ENCODE data around the gene TFCP2L1. TPM values are rescaled to one million over a fixed set of nuclear protein-coding genes. Genes with fewer than 3 reads are reported as not detected.

The TFCP2L1 gene
- polyA plus RNA-seq, 2 donors = 4.3 to 8.6 TPM

DNA sequence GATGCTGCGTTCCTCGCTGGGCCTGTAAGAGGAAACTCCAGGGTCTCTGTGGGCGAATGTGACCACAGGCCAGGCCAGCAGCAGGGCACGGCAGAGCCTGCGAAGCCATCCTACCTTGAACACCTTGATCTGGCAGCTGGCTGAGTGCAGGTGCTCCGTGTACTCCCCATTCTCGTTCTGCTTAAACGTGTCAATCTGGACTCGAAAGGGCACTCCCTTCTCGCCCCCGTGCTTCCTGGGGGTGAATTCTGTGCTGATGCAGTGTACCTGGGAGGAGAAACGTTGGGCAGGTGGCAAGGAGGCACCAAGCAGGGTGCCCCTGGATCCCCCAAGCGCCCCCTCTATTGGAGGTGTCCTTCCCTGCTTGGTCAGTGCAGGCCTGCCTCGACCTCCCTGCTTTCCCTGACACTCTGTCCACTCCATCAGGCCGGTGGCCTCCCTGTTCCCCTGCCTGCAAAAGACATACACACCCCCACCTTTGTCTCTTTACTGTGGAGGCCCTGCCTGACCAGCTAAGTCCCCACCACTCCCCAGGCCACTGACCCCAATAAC, 38.2 kb downstream of the TFCP2L1 start:
- Histone ChIP-seq H3K4me1 (ENCODE audit: control insufficient read depth in 2 of 2, insufficient read depth in 2 of 2, low read length in 1 of 2) (no peaks in the 10 kb centered on the region), H3K27me3 (ENCODE audit: control insufficient read depth in 1 of 2, insufficient read depth in 2 of 2, low read length in 2 of 2) (no peaks in the 10 kb centered on the region), H3K4me3 (ENCODE audit: low read depth in 1 of 2, low read length in 2 of 2) (no peak overlapping the region), H3K36me3 (ENCODE audit: control insufficient read depth in 2 of 2, insufficient read depth in 2 of 2, low read length in 1 of 2) (peaks cover 0 to 31% of the 10 kb centered on the region in 2 donors), H3K27ac (ENCODE audit: low read depth in 2 of 2, low read length in 1 of 2) (no peak overlapping the region), H3K9me3 (ENCODE audit: control insufficient read depth in 2 of 2, insufficient read depth in 1 of 2, low read depth in 1 of 2, low read length in 1 of 2) (no peaks in the 10 kb centered on the region)
- 82% methylated on average over 15 of the region's 15 CpGs for WGBS, 2 donors

DNA sequence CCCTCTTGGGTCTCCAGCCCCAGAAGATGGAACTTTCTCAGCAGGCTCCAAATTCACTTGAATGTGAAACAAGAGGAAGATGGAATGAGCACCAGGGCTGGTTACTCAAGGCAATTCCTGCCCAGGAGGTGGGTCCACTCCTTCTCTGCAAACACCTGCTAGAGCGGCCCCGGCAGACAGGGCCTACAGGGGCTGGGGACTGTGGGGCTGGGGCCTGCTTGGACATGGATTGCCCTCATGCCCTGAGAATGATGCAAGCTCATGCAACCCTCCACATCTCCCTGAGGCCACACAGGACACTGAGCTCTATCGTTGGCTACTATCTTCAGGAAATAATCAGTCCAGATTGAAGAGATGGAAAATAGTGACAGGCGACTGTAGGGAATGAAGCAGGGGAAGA, 39.1 kb downstream of the TFCP2L1 start:
- Histone ChIP-seq H3K4me3 (ENCODE audit: low read depth in 1 of 2, low read length in 2 of 2) (no peak overlapping the region), H3K27me3 (ENCODE audit: control insufficient read depth in 1 of 2, insufficient read depth in 2 of 2, low read length in 2 of 2) (no peaks in the 10 kb centered on the region), H3K27ac (ENCODE audit: low read depth in 2 of 2, low read length in 1 of 2) (no peak overlapping the region), H3K36me3 (ENCODE audit: control insufficient read depth in 2 of 2, insufficient read depth in 2 of 2, low read length in 1 of 2) (peaks cover 0 to 31% of the 10 kb centered on the region in 2 donors), H3K9me3 (ENCODE audit: control insufficient read depth in 2 of 2, insufficient read depth in 1 of 2, low read depth in 1 of 2, low read length in 1 of 2) (no peaks in the 10 kb centered on the region), H3K4me1 (ENCODE audit: control insufficient read depth in 2 of 2, insufficient read depth in 2 of 2, low read length in 1 of 2) (no peaks in the 10 kb centered on the region)
- WGBS, 2 donors = 86 to 91% methylated on average over 4 of the region's 4 CpGs

DNA sequence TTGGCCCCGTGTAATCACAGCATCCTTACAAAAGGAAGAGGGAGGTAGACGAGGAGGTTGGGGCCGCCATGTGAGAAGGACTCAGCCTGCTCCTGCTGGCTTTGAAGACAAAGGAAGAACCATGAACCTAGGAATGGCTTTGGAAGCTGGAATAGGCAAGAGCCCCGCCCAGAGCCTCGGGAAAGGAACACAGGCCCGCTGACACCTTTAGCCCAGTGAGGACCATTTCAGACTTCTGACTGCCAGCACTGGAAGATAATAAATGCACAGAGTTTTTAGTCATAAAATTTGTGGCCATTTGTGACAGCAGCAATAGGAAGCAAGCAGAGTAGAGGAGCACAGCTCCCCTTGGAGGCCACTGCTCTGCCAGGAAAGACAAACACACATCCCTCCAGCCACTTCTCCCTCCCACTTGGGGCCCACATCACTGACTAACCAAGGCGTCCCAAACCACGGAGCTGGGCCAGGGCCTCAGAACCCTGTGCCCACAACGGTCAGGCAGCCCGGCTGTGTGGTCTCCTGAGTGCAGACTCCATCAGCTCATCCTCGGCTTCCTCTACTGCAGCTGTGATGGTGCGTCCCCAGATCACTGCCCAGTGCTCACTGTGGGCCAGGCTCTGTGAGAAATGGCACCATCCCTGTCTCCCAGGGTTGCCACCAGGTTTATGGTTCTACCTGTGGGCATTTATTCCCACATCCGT, 39.7 kb downstream of the TFCP2L1 start:
- 83 to 85% methylated on average over 13 of the region's 13 CpGs for WGBS, 2 donors
- H3K9me3 ChIP-seq (ENCODE audit: control insufficient read depth in 2 of 2, insufficient read depth in 1 of 2, low read depth in 1 of 2, low read length in 1 of 2) = no peaks in the 10 kb centered on the region
- H3K27me3 ChIP-seq (ENCODE audit: control insufficient read depth in 1 of 2, insufficient read depth in 2 of 2, low read length in 2 of 2) = no peaks in the 10 kb centered on the region
- H3K4me1 ChIP-seq (ENCODE audit: control insufficient read depth in 2 of 2, insufficient read depth in 2 of 2, low read length in 1 of 2) = no peaks in the 10 kb centered on the region
- H3K4me3 ChIP-seq (ENCODE audit: low read depth in 1 of 2, low read length in 2 of 2) = no peak overlapping the region
- no peak overlapping the region for H3K27ac ChIP-seq (ENCODE audit: low read depth in 2 of 2, low read length in 1 of 2)
- H3K36me3 ChIP-seq (ENCODE audit: control insufficient read depth in 2 of 2, insufficient read depth in 2 of 2, low read length in 1 of 2) = peaks cover 0 to 35% of the 10 kb centered on the region in 2 donors

DNA sequence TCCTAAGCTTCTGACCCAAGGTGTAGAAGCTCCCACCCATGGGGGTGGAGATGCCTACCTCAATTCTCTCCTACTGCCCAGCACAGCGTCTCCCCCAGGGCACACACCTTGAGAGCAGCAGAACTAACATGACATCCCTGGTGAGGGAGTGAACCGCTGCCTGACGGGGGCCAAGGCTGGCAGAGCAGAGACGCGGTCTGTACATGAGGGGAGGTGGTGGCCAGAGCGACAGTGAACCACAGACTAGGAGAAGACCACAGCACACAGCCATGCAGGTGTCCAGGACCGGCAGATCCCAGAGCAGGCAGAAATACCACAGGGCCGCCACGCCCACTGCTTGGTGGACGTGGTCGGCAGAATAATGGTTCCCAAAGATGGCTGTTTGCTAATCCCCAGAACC, 40.4 kb downstream of the TFCP2L1 start:
- 91 to 95% methylated on average over 11 of the region's 11 CpGs for WGBS, 2 donors
- H3K36me3 ChIP-seq (ENCODE audit: control insufficient read depth in 2 of 2, insufficient read depth in 2 of 2, low read length in 1 of 2) = peaks cover 0 to 35% of the 10 kb centered on the region in 2 donors

DNA sequence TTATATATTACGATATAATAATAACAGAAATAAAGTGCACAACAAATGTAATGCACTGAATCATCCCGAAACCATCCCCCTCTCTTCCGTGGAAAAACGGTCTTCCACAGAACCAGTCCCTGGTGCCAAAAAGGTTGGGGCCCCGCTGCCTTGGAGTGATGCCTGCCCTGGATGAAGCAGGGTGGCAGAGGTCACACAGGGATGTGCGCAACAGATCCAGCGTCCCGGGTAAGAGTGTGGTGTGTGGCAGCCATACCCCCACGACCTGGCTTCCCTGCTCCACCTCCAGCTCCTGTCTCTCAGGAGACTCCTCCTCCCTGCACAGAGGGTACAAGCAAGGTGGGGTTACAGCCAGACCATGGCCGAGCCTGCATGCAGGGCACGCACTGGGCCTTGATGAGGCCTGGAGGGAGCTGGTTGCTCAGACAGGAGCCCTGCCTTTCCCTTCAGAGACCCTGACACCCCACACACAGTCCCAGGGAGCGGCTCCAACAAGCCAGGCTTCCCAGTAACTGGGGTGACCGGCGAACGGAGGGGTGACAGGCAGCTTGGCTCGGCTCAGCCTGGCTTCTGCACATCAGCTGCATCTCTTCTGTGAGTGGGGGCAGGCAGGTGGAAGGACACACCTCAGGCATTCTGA, 41.1 kb downstream of the TFCP2L1 start:
- no peaks in the 10 kb centered on the region for H3K27me3 ChIP-seq (ENCODE audit: control insufficient read depth in 1 of 2, insufficient read depth in 2 of 2, low read length in 2 of 2)
- H3K27ac ChIP-seq (ENCODE audit: low read depth in 2 of 2, low read length in 1 of 2) = no peak overlapping the region
- WGBS, 2 donors = 82 to 88% methylated on average over 16 of the region's 16 CpGs
- no peaks in the 10 kb centered on the region for H3K9me3 ChIP-seq (ENCODE audit: control insufficient read depth in 2 of 2, insufficient read depth in 1 of 2, low read depth in 1 of 2, low read length in 1 of 2)
- no peaks in the 10 kb centered on the region for H3K4me1 ChIP-seq (ENCODE audit: control insufficient read depth in 2 of 2, insufficient read depth in 2 of 2, low read length in 1 of 2)
- no peak overlapping the region for H3K4me3 ChIP-seq (ENCODE audit: low read depth in 1 of 2, low read length in 2 of 2)
- H3K36me3 ChIP-seq (ENCODE audit: control insufficient read depth in 2 of 2, insufficient read depth in 2 of 2, low read length in 1 of 2) = peaks cover 0 to 36% of the 10 kb centered on the region in 2 donors

More for the DNA sequence above, 40.4 kb downstream of the TFCP2L1 start:
- Histone ChIP-seq H3K4me3 (ENCODE audit: low read depth in 1 of 2, low read length in 2 of 2) (no peak overlapping the region), H3K9me3 (ENCODE audit: control insufficient read depth in 2 of 2, insufficient read depth in 1 of 2, low read depth in 1 of 2, low read length in 1 of 2) (no peaks in the 10 kb centered on the region), H3K27ac (ENCODE audit: low read depth in 2 of 2, low read length in 1 of 2) (no peak overlapping the region), H3K4me1 (ENCODE audit: control insufficient read depth in 2 of 2, insufficient read depth in 2 of 2, low read length in 1 of 2) (no peaks in the 10 kb centered on the region), H3K27me3 (ENCODE audit: control insufficient read depth in 1 of 2, insufficient read depth in 2 of 2, low read length in 2 of 2) (no peaks in the 10 kb centered on the region)

DNA sequence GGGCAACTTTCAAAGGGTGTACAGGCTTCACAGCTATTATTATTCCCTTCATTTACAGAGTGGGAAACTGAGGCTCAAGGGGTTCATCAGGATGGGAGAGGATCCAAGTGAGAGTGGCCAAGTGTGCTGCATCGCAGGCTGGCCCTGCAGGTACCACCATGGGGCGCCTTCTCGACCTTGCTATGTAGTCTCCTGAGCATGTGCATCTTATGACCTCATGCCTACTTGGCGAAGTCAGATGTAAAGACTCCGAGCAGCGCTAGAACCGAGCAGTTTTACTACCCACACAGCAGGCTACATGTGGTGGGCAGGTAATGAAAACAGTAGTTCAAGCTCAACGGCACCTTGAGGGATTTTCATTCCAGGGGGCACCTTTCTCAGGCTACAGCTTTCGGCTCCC, 42.0 kb downstream of the TFCP2L1 start:
- Histone ChIP-seq H3K4me3 (ENCODE audit: low read depth in 1 of 2, low read length in 2 of 2) (no peak overlapping the region), H3K27me3 (ENCODE audit: control insufficient read depth in 1 of 2, insufficient read depth in 2 of 2, low read length in 2 of 2) (no peaks in the 10 kb centered on the region), H3K9me3 (ENCODE audit: control insufficient read depth in 2 of 2, insufficient read depth in 1 of 2, low read depth in 1 of 2, low read length in 1 of 2) (no peaks in the 10 kb centered on the region), H3K4me1 (ENCODE audit: control insufficient read depth in 2 of 2, insufficient read depth in 2 of 2, low read length in 1 of 2) (no peaks in the 10 kb centered on the region), H3K36me3 (ENCODE audit: control insufficient read depth in 2 of 2, insufficient read depth in 2 of 2, low read length in 1 of 2) (peaks cover 0 to 35% of the 10 kb centered on the region in 2 donors), H3K27ac (ENCODE audit: low read depth in 2 of 2, low read length in 1 of 2) (no peak overlapping the region)
- 90 to 93% methylated on average over 9 of the region's 9 CpGs for WGBS, 2 donors

DNA sequence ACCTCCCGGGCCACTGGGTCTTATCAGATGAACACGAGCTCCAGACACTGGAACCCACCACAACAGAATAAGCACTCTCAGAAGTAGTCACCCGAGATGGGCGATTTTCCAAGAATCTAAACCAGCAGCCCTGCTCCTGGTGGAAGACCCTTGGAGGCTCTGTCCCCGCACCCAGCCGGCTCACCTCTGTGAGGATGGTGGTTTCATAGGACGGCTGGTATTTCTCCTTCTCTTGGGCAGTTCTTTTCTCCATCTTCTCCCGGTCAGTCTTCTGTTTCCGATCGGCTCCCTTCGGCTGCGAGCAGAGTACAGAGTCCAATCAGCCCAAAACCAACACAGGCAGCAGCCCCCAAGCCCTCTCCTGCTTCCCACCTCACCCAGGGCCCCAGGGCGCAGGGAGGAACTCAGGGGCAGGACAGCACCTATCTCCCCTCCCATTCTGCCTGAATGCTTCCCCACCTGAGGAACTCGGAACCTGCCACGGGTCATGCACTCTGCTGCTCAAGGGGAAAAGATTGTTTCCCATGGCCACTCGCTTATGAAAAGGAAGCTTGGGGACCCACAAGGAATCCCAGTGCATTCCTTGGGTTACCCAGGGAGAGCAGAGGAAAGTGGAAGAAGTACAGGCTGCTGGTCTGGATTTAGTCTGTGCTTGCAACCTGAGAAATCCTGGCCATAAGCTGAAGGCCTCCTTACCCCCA, 42.7 kb downstream of the TFCP2L1 start:
- 83 to 88% methylated on average over 16 of the region's 16 CpGs for WGBS, 2 donors
- H3K27ac ChIP-seq (ENCODE audit: low read depth in 2 of 2, low read length in 1 of 2) = no peak overlapping the region
- H3K9me3 ChIP-seq (ENCODE audit: control insufficient read depth in 2 of 2, insufficient read depth in 1 of 2, low read depth in 1 of 2, low read length in 1 of 2) = no peaks in the 10 kb centered on the region
- no peaks in the 10 kb centered on the region for H3K27me3 ChIP-seq (ENCODE audit: control insufficient read depth in 1 of 2, insufficient read depth in 2 of 2, low read length in 2 of 2)
- no peak overlapping the region for H3K4me3 ChIP-seq (ENCODE audit: low read depth in 1 of 2, low read length in 2 of 2)
- peaks cover 0 to 39% of the 10 kb centered on the region in 2 donors for H3K36me3 ChIP-seq (ENCODE audit: control insufficient read depth in 2 of 2, insufficient read depth in 2 of 2, low read length in 1 of 2)
- H3K4me1 ChIP-seq (ENCODE audit: control insufficient read depth in 2 of 2, insufficient read depth in 2 of 2, low read length in 1 of 2) = no peaks in the 10 kb centered on the region

DNA sequence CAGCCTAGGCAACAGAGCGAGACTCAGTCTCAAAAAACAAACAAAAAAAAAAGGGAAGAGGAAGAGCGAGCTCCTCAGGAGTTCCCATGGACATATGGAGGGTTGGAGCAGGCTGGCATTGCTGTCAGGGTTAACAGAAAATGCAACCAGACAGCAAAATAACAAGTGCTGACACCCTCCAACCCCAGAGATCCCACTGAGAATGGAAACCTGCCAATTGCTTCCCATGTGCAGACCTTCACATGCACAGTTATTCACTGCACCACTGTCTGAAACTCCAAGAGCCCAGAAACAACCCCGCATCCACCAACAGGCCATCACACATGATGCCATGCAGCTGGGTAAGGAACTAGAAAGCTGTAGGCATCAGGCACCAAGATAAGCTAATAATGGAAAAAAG, 43.5 kb downstream of the TFCP2L1 start:
- Histone ChIP-seq H3K9me3 (ENCODE audit: control insufficient read depth in 2 of 2, insufficient read depth in 1 of 2, low read depth in 1 of 2, low read length in 1 of 2) (no peaks in the 10 kb centered on the region), H3K27me3 (ENCODE audit: control insufficient read depth in 1 of 2, insufficient read depth in 2 of 2, low read length in 2 of 2) (no peaks in the 10 kb centered on the region), H3K27ac (ENCODE audit: low read depth in 2 of 2, low read length in 1 of 2) (no peak overlapping the region), H3K4me1 (ENCODE audit: control insufficient read depth in 2 of 2, insufficient read depth in 2 of 2, low read length in 1 of 2) (no peaks in the 10 kb centered on the region), H3K4me3 (ENCODE audit: low read depth in 1 of 2, low read length in 2 of 2) (no peak overlapping the region), H3K36me3 (ENCODE audit: control insufficient read depth in 2 of 2, insufficient read depth in 2 of 2, low read length in 1 of 2) (peaks cover 0 to 35% of the 10 kb centered on the region in 2 donors)
- WGBS, 2 donors = 69 to 95% methylated on average over 3 of the region's 3 CpGs

DNA sequence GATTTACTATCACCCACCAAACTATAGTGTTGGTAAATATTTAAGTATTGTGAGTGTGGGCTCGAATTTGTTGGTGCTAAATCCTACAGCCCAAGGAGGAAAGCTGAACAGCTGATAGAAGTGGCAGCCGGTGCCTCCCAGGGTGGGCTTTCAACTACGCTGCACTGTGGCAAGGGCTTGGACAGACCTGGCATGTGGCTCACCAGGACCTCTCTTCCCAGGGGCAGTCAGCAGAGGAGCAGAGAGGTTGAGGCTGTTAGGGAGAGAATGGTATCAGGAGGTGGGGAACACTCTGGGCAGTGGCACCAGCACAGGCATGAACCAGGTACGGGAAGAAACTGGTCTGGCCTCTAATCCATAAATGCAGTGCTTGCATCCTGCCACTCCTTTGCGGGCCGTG, 44.6 kb downstream of the TFCP2L1 start:
- no peaks in the 10 kb centered on the region for H3K27me3 ChIP-seq (ENCODE audit: control insufficient read depth in 1 of 2, insufficient read depth in 2 of 2, low read length in 2 of 2)
- no peaks in the 10 kb centered on the region for H3K9me3 ChIP-seq (ENCODE audit: control insufficient read depth in 2 of 2, insufficient read depth in 1 of 2, low read depth in 1 of 2, low read length in 1 of 2)
- H3K4me3 ChIP-seq (ENCODE audit: low read depth in 1 of 2, low read length in 2 of 2) = no peak overlapping the region
- H3K36me3 ChIP-seq (ENCODE audit: control insufficient read depth in 2 of 2, insufficient read depth in 2 of 2, low read length in 1 of 2) = peaks cover 0 to 27% of the 10 kb centered on the region in 2 donors
- 79 to 84% methylated on average over 6 of the region's 6 CpGs for WGBS, 2 donors
- no peak overlapping the region for H3K27ac ChIP-seq (ENCODE audit: low read depth in 2 of 2, low read length in 1 of 2)
- H3K4me1 ChIP-seq (ENCODE audit: control insufficient read depth in 2 of 2, insufficient read depth in 2 of 2, low read length in 1 of 2) = no peaks in the 10 kb centered on the region

Data from esophagus (tissue), 2 donors.